GM12878 (cell line): ENCODE results near the gene PCDHAC1. TPM values are rescaled to one million over a fixed set of nuclear protein-coding genes. Genes with fewer than 3 reads are reported as not detected.

Source experiments
- ATAC-seq: fragments of 200-7000 bp; cut with Tn5 transposase; 3 replicates; pipeline ENCODE4 v1.9.1; 2020; ENCODE audit warnings: mild to moderate bottlenecking, moderate library complexity
- BruUV-seq: library from RNA; stranded (reverse); fragments of 400-500 nt; replicated peaks from 2 replicates; lab custom pipeline; 2021; lab: Mats Ljungman, UMichigan
- CTCF ChIA-PET: fragments of 300-600 bp; sonication (Branson Sonifier 250); formaldehyde crosslinking; extraction: SDS; loops from one replicate; lab custom pipeline; 2021; ENCODE audit warnings: inconsistent platforms; lab: Yijun Ruan, JAX
- POLR2A ChIA-PET: fragments of 350-600 bp; formaldehyde crosslinking; extraction: SDS; loops from one replicate; lab custom pipeline; 2021; ENCODE audit warnings: inconsistent platforms; lab: Charles Lee
- RAD21 ChIA-PET: fragments of 300-600 bp; sonication (Branson Sonifier 250); formaldehyde crosslinking; loops from one replicate; lab custom pipeline; 2023; ENCODE audit warnings: antibody characterized with exemption; ENCODE audit not compliant: unreplicated experiment; lab: Charles Lee
- SMC1A ChIA-PET: fragments of 300-600 bp; sonication (Branson Sonifier 250); formaldehyde crosslinking; loops from one replicate; lab custom pipeline; 2023; ENCODE audit not compliant: unreplicated experiment, uncharacterized antibody; lab: Charles Lee
- DNase-seq: peaks from one replicate; pipeline ENCODE4 v3.0.0-alpha.2; 2011; ENCODE audit warnings: low read depth, low spot score
- FAIRE-seq: peaks from 3 replicates; lab custom pipeline; 2011; peaks lifted over from hg19 to GRCh38; lab: Jason Lieb, UNC
- H2AFZ ChIP-seq: 2 replicates; pipeline ENCODE4 v1.6.0; 2011; ENCODE audit warnings: low read depth, low read length, control low read depth; ENCODE audit not compliant: control insufficient read depth
- H3K27ac ChIP-seq: 2 replicates; pipeline ENCODE4 v1.5.1; 2011; ENCODE audit warnings: control low read depth; ENCODE audit not compliant: control insufficient read depth, insufficient read depth
- H3K27me3 ChIP-seq, 2 experiments: replicated peaks in 1 of 2; 2 replicates each; pipeline versions ENCODE4 v1.6.0 to v1.6.1; 2011; ENCODE audit warnings: low read length in 1 of 2; ENCODE audit not compliant: control insufficient read depth in 2 of 2, insufficient read depth in 2 of 2
- H3K36me3 ChIP-seq, 2 experiments: 2 replicates each; pipeline ENCODE4 v1.5.1; 2011; ENCODE audit warnings: low read length in 1 of 2; ENCODE audit not compliant: control insufficient read depth in 2 of 2, insufficient read depth in 2 of 2
- H3K4me1 ChIP-seq: 2 replicates; pipeline ENCODE4 v1.6.1; 2011; ENCODE audit warnings: mild to moderate bottlenecking, low read length, moderate library complexity, mixed read lengths; ENCODE audit not compliant: control insufficient read depth, insufficient read depth
- H3K4me2 ChIP-seq: 2 replicates; pipeline ENCODE4 v1.6.0; 2011; ENCODE audit warnings: control low read depth; ENCODE audit not compliant: control insufficient read depth, insufficient read depth
- H3K4me3 ChIP-seq: fragments of 200-600 bp; sonication (generic); 2 replicates; pipeline ENCODE4 v1.5.1; 2016
- H3K79me2 ChIP-seq: 2 replicates; pipeline ENCODE4 v1.6.0; 2011; ENCODE audit warnings: low read length; ENCODE audit not compliant: control insufficient read depth, insufficient read depth
- H3K9ac ChIP-seq: 2 replicates; pipeline ENCODE4 v1.8.0; 2011; ENCODE audit warnings: low read length, control low read depth, mixed read lengths; ENCODE audit not compliant: control insufficient read depth, insufficient read depth
- H3K9me3 ChIP-seq: replicated peaks from 3 replicates; pipeline ENCODE4 v1.5.1; 2011; ENCODE audit warnings: mild to moderate bottlenecking, low read length; ENCODE audit not compliant: control insufficient read depth, insufficient read depth
- H4K20me1 ChIP-seq: 2 replicates; pipeline ENCODE4 v1.6.0; 2011; ENCODE audit not compliant: control insufficient read depth, insufficient read depth
- ASH2L ChIP-seq: fragments of 300-600, 200-600 bp; sonication (generic); IDR thresholded peaks from 2 replicates; pipeline ENCODE4 v1.6.1; 2017; ENCODE audit warnings: low read depth, mild to moderate bottlenecking, borderline replicate concordance
- BRCA1 ChIP-seq: IDR thresholded peaks from 2 replicates; pipeline ENCODE4 v1.6.1; 2011; ENCODE audit warnings: low read depth, low read length, improper control_type of control experiment
- CREM ChIP-seq: IDR thresholded peaks from 2 replicates; pipeline ENCODE4 v1.6.1; 2014; ENCODE audit warnings: antibody characterized with exemption, low read depth
- E2F4 ChIP-seq: IDR thresholded peaks from 2 replicates; pipeline ENCODE4 v1.6.1; 2012; ENCODE audit warnings: low read depth, low read length, improper control_type of control experiment
- JUNB ChIP-seq: IDR thresholded peaks from 2 replicates; pipeline ENCODE4 v1.6.1; 2016; ENCODE audit warnings: antibody characterized with exemption, mild to moderate bottlenecking
- MAX ChIP-seq: IDR thresholded peaks from 2 replicates; pipeline ENCODE4 v1.6.1; 2012; ENCODE audit warnings: low read depth, low read length, improper control_type of control experiment
- NBN ChIP-seq: fragments of 450-650 bp; IDR thresholded peaks from 2 replicates; pipeline ENCODE4 v1.6.1; 2016
- NFYA ChIP-seq: IDR thresholded peaks from 2 replicates; pipeline ENCODE4 v1.6.1; 2011; ENCODE audit warnings: low read depth, mild to moderate bottlenecking, low read length, improper control_type of control experiment, borderline replicate concordance
- PML ChIP-seq: IDR thresholded peaks from 2 replicates; pipeline ENCODE4 v1.6.1; 2012; ENCODE audit warnings: low read length, inconsistent platforms
- SPI1 ChIP-seq: IDR thresholded peaks from 2 replicates; pipeline ENCODE4 v1.6.1; 2011; ENCODE audit warnings: low read depth, mild to moderate bottlenecking, low read length, moderate library complexity, borderline replicate concordance; ENCODE audit not compliant: insufficient read depth
- SUPT20H ChIP-seq: IDR thresholded peaks from 2 replicates; pipeline ENCODE4 v1.6.1; 2011; ENCODE audit warnings: low read depth, mild to moderate bottlenecking, low read length, moderate library complexity, borderline replicate concordance; ENCODE audit not compliant: control insufficient read depth
- TBL1XR1 ChIP-seq: IDR thresholded peaks from 2 replicates; pipeline ENCODE4 v1.6.1; 2012; ENCODE audit warnings: low read depth, low read length, improper control_type of control experiment
- TCF12 ChIP-seq: IDR thresholded peaks from 2 replicates; pipeline ENCODE4 v1.6.1; 2011; ENCODE audit warnings: low read depth, mild to moderate bottlenecking, low read length
- ZBED1 ChIP-seq: IDR thresholded peaks from 2 replicates; pipeline ENCODE4 v1.6.1; 2016; ENCODE audit warnings: borderline replicate concordance
- ZNF622 ChIP-seq: fragments of 450-650 bp; IDR thresholded peaks from 2 replicates; pipeline ENCODE4 v1.6.1; 2017; ENCODE audit warnings: mild to moderate bottlenecking, inconsistent platforms
- WGBS: methylation state at CpG from one replicate; pipeline ENCODE4 v1.1.6; 2016; ENCODE audit warnings: low lambda C conversion rate; ENCODE audit not compliant: insufficient replicate concordance, insufficient coverage; ENCODE audit errors: missing lambda C conversion rate; 5-methylcytosine and 5-hydroxymethylcytosine counted together
- in situ Hi-C: fragments of 300-500 bp; cut with MboI; formaldehyde crosslinking; loops from 9 replicates; pipeline ENCODE4 v1.14.3; 2018; ENCODE audit warnings: mixed read lengths
- intact Hi-C: fragments of 100-400 bp; cut with micrococcal nuclease; formaldehyde crosslinking; loops from one replicate; pipeline ENCODE4 v1.14.2; 2022; ENCODE audit not compliant: unreplicated experiment
- polyA plus RNA-seq, 11 experiments: library from polyadenylated mRNA; depleted of rRNA in 4 of 11; unstranded in 6 of 11; stranded (reverse) in 5 of 11; fragments of >200 nt; fragmentation: Nextera tagmentation in 4 of 11; fragmentation: Illumina TruSeq in 1 of 11; extraction: Ambion mirVana in 4 of 11; extraction: Trizol in 1 of 11; gene quantifications; 1 replicate in 1 of 11; 2 replicates in 10 of 11; pipeline versions ENCODE4 v1.2.1 to v1.2.3, GENCODE V29; 2011 to 2016; ENCODE audit warnings: inconsistent platforms in 2 of 11, missing spikeins in 2 of 11, low read depth in 1 of 11
- total RNA-seq, 4 experiments: library from RNA; depleted of rRNA in 3 of 4; stranded (reverse); fragments of >200 nt in 3 of 4; fragmentation: Illumina TruSeq in 1 of 4; extraction: Trizol in 1 of 4; gene quantifications; 2 replicates each; pipeline versions ENCODE4 v1.2.1 to v1.2.3, GENCODE V29; 2013 to 2021

PCDHAC1 gene
- total and polyA plus RNA-seq, 10 of the 15 experiments (the other 5 are each of a cell fraction or from before 2014, with no cell fraction given): not detected

- TF ChIP-seq NFYA: no peak
Measured at GRCh38 chr5:140927228-140927573, 1.1 kb downstream of the PCDHAC1 start (continued).

GRCh38 chr5:140934964-140935606, 9.0 kb downstream of the PCDHAC1 start:
- in situ Hi-C loops (no loop called here), intact Hi-C loops (no loop called here)
- ChIA-PET RAD21 (no interaction called here), POLR2A (no interaction called here), CTCF (no interaction called here), SMC1A (no interaction called here)
- FAIRE-seq (no peak), ATAC-seq (no peak), DNase-seq (no peak)
- no peak for TF ChIP-seq PML
- TF ChIP-seq TBL1XR1: no peak
- Histone ChIP-seq H3K9me3 (no peaks in the 10 kb centered on the region), H3K79me2 (no peaks in the 10 kb centered on the region), H3K27ac (no peak overlapping the region), H4K20me1 (no peaks in the 10 kb centered on the region), H3K27me3 (no peaks in the 10 kb centered on the region), H3K4me1 (no peaks in the 10 kb centered on the region), H3K36me3 (no peaks in the 10 kb centered on the region), H3K9ac (no peak overlapping the region), H2AFZ (no peak overlapping the region), H3K4me3 (no peak overlapping the region), H3K4me2 (no peak overlapping the region)
- no TSS peak for BruUV-seq
- WGBS: 45% methylated on average over 4 of the region's 4 CpGs

GRCh38 chr5:140946578-140946977, 20.5 kb downstream of the PCDHAC1 start:
- no peaks in the 10 kb centered on the region for H3K79me2 ChIP-seq
- ATAC-seq (no peak), DNase-seq (no peak), FAIRE-seq (no peak)
- in situ Hi-C loops: no loop called here
- ChIA-PET POLR2A (no interaction called here), CTCF (no interaction called here), RAD21 (no interaction called here), SMC1A (no interaction called here)
- no peaks in the 10 kb centered on the region for H3K27me3 ChIP-seq
- intact Hi-C loops: no loop called here
- no peaks in the 10 kb centered on the region for H3K4me1 ChIP-seq
- H4K20me1 ChIP-seq: no peaks in the 10 kb centered on the region
- no peaks in the 10 kb centered on the region for H3K36me3 ChIP-seq
- H3K9ac ChIP-seq: no peak overlapping the region
- no peaks in the 10 kb centered on the region for H3K9me3 ChIP-seq
- H3K4me3 ChIP-seq: no peak overlapping the region
- no peak overlapping the region for H2AFZ ChIP-seq
- 9% methylated on average over 2 of the region's 2 CpGs for WGBS
- no peak overlapping the region for H3K27ac ChIP-seq
- no TSS peak for BruUV-seq
- H3K4me2 ChIP-seq: no peak overlapping the region
- TF ChIP-seq ZBED1 (no peak), SUPT20H (no peak), ASH2L (no peak), JUNB (no peak), SPI1 (no peak), MAX (no peak), NBN (no peak), BRCA1 (no peak), TCF12 (no peak), ZNF622 (no peak), CREM (no peak), E2F4 (no peak)
